Stimulated activated CD4-positive, alpha-beta T cell treated with anti-CD3 and anti-CD28 coated beads, Interleukin-2, amount 100 ng/mL, for 4 hours (primary cell): ENCODE results near the gene ALDH1A1.
"Not testable (repeated sequence)": the region's sequence is repeated elsewhere in the genome, so short reads cannot be mapped to it uniquely, and the experiment has no call there.

Source experiments
- DNase-seq: peaks from one replicate; pipeline ENCODE4 v3.0.0-alpha.2; 2020; ENCODE audit warnings: low read depth

Gene ALDH1A1

DNA sequence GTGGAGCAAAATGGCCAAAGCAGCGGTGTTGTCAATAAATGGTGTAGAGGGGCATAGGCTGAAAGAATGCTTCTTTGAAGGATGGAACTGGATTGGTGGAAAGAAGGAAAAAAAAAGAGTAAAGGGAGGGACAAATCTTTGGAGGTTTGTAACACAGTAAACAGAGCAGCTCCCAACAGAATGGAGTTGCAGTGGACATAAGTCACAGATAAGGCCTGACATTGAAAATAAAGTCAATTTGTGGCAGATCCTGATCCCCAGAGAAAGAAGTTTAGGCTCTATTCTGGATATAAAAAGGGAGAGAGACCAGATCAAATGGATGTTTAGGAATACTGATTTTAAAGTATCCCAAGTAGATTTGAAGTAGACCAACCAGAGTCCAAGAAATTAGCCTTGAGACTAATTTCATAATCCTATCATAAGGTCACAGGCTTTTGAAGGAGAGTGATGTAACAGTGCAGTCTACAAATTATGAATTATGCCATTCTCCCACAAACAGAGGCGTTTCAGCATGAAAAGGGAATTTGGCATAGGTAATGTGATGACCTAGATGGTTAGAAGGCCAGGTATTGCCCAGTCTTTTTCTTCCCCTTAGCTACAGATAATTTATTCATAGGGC is 8.9 kb downstream of the ALDH1A1 start:
- DNase-seq, result no peak

DNA sequence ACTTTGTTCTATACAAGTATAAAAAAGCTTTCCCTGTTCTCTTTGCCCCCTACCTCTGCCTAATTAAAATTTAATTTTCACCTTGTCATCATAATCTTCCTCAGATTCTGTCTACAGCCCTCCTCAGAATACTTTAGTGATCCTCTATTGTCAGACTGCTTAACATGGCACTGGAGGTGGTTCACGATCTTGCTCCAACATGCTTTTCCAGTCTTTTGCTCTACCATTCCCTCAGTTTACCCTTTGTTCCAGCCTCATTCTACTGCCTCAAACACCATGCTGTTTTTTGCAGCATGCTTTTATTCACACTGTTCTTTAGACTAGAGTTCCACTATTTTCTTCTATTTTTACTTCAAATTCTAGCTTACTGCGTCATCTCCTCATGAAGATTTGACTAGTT is 10.4 kb downstream of the ALDH1A1 start:
- DNase-seq, result no peak

DNA sequence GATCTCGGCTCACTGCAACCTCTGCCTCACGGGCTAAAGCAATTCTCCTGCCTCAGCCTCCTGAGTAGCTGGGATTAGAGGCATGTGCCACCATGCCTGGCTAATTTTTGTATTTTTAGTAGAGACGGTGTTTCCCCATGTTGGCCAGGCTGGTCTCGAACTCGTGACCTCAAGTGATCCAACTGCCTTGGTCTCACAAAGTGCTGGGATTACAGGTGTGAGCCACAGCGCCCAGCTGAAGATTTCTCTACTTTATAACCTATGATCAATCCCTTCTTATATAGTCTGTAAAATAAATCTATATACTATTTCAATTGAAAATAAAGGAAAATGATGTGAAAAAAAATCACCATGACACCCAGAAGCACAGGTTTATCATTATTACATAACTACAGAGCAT is 13.3 kb downstream of the ALDH1A1 start:
- not testable (repeated sequence) for DNase-seq

DNA sequence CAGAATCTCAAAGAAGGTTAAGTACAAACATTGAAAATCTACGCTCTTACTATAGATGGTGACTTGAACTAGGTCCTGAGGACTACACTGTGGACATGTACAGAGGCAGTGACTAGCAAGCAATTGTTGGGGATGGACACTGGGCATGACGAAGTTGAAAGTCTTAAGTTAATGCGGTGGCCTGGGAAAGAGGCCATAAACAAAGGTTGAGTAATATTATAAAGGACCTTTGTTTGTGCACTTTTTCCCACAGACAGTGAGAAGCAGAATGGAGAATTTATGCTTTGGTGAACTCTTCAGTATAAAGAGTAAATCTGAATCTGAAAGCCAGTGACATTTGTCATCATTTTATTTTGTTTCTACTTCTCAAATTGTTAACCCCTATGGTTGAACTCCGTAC is 15.3 kb downstream of the ALDH1A1 start:
- no peak for DNase-seq

DNA sequence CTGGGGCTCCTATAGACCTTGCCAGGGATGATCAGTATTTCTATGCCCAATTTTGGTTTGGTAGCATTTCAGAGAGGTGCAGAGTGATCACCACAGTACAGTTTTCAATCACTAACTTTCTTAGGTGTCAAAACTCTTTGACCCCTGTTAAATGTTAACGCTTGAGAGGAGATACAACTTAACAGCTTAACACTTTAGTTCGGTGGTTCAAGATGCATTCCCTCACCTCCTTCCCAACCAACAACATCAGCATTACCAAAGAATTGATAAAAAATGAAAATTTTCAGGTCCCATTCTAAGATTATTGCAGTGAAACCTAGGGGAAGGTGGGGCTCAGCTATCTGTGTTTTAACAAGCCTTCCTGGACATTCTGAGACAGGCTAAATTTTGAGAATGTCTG is 16.2 kb downstream of the ALDH1A1 start:
- DNase-seq, result no peak

DNA sequence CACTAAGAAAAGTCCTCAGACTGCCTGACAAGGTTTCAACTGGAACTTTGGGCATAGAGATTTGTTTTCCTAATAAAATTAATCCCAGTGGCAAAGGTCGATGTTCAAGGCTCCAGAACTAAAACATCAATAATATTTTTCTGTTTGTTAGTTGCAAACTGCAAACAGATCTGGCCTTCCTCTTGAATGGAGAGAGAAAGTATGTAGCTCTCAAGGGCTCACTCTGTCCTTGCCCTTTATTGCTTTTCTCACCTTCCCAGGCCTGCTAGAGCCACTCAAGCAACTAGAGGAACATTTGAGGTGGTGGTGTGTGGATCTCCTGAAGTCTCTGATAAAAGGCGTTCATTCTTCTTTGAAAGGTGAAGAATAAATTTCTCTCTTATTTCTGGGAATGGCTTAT is 16.6 kb downstream of the ALDH1A1 start:
- no peak for DNase-seq

DNA sequence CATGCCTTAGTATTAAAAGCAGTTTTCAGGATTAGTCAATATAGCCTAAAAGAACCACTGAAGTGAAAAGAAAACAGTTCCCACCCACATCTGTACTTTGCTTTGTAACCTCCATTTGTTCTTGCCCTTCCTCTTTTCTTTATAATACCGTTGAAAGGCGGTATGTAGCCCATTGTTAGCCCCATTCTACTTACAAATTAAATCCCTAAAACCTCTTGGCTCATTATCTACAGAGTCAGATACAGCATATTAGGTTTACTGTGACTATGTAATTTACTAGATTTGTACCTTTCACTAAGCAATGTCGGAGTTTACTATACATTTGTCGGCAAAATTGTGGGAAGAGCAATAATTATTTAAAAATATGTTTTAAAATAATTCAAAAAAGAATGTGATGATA is 17.3 kb downstream of the ALDH1A1 start:
- no peak for DNase-seq

DNA sequence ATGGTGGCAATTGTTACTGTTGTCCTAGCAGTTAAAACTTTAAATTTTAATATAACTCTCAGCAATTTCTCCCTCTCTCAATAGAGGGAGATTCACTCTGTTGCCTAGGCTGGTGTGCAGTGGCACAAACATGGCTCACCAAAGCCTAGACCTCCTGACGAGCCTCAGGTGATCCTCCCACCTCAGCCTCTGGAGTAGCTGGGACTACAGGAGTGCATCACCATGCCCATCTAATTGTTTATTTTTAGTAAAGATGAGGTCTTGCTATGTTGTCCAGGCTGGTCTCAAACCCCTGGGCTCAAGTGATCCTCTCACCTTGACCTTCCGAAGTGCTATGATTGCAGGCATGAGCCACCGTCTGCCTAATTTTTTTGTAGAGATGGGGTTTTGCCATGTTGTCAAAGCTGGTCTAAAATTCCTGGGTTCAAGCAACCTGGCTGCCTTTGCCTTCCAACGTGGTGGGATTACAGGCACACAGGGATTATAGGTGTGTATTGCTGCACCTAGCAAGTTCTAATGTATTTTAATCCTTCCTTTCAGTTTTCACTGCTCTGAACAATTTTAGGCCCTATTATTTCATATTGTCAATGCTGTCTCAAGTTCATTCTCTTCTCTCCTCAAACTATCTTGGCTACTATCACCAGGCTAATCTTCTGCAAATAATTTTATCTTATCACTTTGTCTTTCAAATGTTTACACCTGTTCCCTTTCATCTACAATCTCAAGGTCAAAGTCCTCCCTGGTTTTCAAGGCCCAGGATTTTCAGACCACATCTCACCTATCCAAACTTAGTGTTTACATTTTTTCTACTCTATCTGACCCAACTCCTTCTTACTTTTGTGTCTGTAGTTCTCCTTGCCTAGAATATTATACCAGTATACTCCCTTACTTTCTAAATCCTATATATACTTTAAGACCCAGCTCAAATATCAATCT is 18.9 kb downstream of the ALDH1A1 start:
- no peak for DNase-seq

DNA sequence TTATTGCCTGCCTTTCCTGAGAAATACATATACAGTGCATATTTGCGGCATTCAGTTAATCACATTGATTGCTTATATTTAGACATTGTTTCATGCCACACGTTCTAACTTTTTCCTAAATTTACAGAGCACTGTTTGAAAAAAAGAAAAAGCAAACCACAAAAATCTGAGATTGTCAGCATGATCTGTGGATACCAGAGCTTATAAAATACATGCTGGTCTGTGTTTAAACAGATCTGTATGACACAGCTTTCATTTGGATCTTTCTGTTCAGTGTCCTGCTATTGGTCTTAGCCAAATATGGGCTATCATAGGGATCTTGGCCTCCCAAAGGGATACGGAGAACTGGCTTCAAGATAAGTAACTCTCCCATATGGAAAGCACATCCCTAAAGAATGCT is 20.2 kb downstream of the ALDH1A1 start:
- DNase-seq, result no peak

DNA sequence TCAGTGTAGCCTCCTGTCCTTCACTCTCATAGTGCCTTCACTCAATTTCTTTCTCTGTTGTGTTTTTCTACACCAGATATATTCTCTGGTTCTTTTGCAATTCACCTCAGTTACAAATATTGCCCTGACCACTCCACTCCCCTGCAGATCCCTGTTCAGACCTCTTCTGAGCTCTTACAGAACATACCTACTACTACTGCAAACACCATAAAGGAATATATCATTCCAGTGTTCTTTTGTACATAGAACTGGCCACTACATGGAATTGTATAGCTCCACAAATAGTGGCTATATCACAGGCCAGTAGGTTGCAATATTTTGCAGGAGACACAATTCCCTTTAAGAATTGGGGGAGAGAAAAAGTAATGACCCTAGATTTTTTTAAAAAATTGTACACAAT is 21.0 kb downstream of the ALDH1A1 start:
- no peak for DNase-seq

DNA sequence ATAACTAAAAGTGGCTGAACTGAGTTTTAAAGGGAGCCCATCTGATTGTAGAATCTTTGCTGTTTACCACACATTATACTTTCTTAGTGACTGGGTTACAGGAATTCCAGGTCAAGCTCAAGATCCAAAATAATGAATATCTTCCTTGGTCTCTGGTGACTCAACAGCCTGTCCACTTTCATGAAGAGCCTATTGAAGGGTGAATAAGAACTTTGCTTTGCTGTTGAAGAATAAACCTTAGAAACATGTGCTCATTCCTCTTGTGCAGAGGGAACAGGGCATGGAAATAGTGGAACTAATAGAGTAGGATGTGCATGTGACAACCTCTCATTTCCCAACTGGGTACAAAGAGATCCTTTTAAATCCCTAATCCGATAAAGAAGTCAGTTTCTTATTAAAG is 21.4 kb downstream of the ALDH1A1 start:
- DNase-seq, result no peak

DNA sequence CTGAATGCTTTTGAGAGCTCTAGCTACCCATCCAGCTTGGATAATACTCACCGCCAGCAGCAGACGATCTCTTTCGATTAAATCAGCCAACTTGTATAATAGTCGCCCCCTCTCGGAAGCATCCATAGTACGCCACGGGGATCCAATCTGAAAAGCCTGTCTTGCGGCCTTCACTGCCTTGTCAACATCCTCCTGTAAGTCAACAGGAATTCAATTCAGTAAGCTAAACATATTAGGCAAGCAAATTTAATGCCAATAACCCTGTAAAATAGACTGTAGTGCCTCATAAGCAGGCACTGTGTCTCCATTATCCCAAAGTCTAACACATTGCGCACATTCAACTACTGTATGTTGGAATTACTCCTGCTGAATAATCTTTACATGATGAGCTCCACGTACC is 22.0 kb downstream of the ALDH1A1 start:
- no peak for DNase-seq

DNA sequence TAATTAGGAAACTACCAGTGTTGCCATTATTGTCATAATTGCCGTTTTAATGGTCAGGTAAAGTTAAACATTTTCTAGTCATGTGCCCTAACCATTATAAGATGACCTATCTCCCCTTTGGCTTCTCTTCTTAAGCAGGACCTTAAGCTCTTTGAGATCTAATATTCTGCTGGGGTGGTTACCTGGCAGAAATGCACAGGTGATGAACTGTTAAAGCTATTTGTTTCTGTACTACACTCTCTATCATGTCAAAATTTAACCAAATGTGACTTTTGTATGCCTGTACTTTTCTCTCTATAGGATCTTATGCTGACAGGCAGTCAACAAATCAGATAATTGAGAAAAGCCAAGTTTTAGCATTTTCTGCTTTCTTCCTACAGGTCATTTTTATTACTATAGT is 23.3 kb downstream of the ALDH1A1 start:
- no peak for DNase-seq

DNA sequence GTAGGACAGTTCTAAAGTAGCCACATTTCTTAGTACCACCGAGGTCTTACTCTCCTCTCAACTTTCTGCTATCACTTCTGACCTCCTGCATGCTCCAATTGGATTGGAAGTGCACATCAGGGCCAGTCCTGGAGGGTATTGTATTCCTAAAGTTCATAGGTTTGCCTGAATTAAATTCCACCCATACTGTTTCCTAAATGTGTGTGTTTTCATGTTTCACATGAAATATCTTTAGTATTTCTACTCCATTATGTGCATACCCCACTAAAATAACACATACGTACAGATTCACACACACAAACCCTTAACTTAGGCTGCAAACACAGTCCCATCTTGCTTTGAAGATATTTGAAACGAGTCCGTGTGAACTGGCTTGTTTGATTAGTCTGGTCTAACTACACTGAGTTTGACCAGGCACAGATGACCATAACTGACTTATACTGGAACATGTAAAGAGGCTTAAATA is 24.8 kb downstream of the ALDH1A1 start:
- no peak for DNase-seq

DNA sequence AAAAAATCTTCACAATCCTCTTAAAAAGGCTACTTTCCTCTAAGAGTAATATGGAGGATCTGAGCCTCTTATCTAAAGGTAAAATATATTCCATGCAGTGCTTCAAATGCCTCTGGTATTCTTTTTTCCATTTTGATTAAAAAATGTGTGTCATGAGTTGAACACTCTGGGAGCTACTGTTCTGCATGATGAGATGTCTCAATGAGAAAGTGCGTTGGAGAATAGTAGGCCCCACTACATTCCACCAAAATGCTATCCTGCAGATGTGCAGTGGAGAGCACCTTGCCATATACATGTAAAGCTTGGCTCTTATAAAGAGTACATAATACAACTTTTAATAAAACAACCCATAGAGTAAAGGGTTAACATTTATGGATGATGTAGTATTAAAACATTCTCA is 26.3 kb downstream of the ALDH1A1 start:
- no peak for DNase-seq

DNA sequence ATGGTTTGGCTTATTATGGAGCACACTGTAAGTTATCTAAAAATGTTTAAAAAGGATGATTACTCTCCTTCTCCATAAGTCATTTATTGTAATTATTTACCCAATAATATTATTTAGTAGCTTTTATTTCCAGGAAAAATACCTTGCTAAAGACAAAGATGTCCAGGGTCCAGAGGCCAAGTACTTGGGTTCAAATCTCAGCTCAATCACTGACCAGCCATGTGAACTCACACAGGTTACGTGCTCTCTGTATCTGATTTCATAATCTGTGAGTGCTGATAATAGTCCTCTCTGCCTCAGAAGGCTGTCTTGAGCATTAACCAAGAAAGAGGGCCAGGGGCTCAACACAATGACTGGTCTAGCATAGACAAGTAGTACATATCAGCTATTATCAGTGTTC is 27.0 kb downstream of the ALDH1A1 start:
- no peak for DNase-seq

DNA sequence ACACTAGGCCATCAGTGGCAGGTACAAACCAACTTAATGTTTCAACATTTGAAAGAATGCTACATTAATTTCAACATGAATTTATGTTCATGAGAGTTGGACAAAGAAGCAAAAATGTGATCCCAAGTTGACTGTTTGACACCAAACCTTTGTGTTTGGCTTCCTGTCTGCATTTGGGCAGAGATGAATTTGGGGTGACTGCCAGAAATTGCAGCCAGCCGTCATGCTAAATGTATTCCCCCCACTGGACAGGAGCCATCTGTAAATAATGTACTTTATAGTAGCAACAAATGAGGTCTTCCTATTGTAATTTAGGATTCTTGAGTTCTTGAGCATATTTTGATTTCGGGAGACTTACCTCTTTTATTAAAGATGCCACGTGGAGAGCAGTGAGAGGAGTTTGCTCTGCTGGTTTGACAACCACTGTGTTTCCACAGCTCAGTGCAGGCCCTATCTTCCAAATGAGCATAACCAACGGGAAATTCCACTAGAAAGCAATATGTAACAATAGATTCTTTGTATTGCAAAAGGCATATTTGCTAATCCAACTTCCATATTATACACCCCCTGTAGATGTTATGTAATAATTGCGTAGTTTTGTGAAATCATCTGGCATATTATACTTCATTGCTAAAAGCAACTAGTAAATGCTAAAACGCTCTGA is 27.6 kb downstream of the ALDH1A1 start:
- DNase-seq, result no peak

DNA sequence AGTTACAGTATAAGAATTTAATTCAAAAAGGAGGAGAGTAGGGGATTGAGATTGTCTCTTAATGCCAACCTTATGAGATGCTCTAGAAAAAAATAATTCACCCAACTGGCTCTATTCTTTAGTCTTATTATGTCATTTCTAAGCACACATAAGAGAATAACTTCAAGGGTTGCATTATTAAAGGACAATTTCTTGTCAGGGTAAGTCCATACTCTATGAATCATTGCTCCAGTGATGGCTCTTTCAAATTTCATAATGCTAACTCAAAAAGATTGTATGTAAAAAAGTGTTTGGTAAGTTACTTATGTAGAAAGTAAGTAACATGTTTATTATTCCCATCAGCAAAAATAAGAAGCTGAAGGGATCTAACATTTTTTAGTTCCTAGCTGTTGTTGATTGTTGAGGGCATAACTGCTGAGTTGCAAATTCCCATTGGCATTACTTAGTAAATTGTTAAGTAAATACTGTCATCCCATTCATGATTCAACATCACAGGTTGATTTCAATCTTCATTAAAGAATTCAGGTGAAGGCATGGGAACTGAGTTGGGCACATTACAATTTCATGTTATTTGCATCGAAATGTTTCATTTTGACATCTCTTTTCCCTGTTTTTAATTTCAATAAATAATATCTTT is 28.6 kb downstream of the ALDH1A1 start:
- DNase-seq, result no peak

DNA sequence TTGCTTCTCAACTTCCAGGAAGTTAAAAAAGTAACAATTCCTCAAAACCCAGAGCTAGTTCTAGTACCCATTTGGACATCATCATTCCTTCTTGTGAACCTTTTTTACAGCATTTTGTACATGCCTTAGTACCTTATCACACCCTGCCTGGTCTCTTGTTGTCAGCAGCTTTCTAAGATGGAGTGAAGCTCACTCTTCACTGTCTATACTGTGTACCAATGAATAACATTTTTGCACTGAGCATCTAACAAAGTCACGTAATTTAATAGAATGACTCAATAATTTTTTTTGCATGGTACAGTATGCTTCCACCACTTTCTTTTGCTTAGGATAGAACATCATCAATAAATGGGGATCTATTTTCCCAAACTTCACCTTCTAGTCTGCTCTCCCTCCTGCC is 29.8 kb downstream of the ALDH1A1 start:
- DNase-seq, result no peak

DNA sequence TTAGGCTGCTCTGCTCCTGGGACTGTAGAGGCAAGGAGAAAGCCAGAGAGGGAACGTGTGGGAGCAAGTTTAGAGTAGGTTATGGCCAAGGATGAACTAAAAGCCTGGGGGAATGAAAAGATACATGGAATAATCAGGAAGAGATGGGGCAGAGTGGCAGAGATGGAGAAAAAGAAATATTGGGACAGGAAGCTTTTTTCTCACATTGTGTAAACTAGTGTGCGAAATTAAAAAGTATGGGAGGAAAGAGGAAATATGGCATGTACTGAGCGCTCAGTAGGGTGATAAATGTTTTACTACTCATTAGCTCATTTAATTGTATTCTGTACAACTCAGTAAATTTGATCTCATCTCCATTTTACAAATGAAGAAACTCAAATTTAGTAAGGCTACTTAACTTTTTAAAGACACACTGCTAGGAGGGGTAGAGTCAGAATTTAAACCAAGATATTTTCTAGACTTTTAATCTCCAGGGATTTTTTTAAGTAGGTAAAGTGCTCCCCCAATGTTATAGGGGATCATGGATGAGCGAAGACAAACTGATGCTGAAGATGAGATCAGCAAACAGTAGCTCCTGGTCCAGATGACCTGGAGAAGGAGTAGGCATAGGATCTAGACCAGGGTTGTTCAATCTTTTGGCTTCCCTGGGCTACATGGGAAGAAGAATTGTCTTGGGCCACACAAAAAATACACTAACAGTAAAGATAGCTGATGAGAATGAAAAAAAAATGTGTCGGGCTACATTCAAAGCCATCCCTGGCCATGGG is 30.8 kb downstream of the ALDH1A1 start:
- DNase-seq, result no peak

DNA sequence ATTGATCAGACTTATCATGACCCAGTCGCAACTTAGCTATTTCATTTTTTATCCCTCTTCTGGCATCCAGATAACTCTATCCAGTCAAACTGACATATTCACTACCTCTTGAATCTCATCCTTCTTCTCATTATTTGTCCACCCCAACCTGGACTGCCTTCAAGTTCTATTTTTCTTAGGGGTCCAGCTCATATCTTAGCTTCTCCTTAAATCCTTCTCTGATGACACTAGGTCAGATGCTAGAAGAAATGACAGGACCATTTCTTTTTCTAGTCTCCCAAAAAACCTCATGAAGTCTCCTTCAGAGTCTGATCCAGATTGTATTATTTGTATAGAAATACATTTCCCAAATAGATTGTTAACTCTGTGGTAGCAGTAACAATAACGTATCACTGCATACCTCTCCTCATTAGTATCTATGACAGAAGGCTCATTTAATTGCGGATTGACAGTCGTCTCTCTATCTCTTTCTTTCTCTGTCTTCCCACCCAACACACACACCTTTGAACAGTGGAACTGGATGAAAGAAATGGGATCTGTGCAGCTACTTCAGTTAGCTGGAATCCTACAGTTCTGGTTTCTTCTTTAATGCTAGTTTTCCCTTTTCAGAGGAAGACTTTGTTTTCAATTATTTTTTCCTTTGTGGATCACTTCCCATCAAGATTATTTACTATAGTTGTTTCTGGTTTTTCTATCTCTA is 33.5 kb downstream of the ALDH1A1 start:
- DNase-seq, result no peak
